ENCODE measurements around the gene CPD.

- TF ChIP-seq CTCF (IDR thresholded peaks at IDR 0.05 in 4 of 5, conservative IDR thresholded peaks at IDR 0.05 in 1 of 5) (no peak), POLR2A (IDR thresholded peaks at IDR 0.05) (no peak)
Observed at GRCh38 chr17:30379303-30379902, 676 bp downstream of the CPD start.

Data from gastrocnemius medialis (tissue), 4 donors.